IPS-15b (cell line): ENCODE data around the gene FBXL4.

Source experiments
- H3K27me3 ChIP-seq: one replicate; pipeline ENCODE4 v1.6.1; 2013; ENCODE audit warnings: low read length; ENCODE audit not compliant: control insufficient read depth, insufficient read depth
- H3K36me3 ChIP-seq: one replicate; pipeline ENCODE4 v1.6.1; 2013; ENCODE audit warnings: low read length; ENCODE audit not compliant: control insufficient read depth, insufficient read depth
- H3K4me1 ChIP-seq: one replicate; pipeline ENCODE4 v1.6.1; 2013; ENCODE audit warnings: mild to moderate bottlenecking, low read length; ENCODE audit not compliant: control insufficient read depth, insufficient read depth
- H3K4me3 ChIP-seq: one replicate; pipeline ENCODE4 v1.5.1; 2013; ENCODE audit warnings: low read depth, low read length
- H3K9ac ChIP-seq: one replicate; pipeline ENCODE4 v1.6.1; 2013; ENCODE audit warnings: low read depth, mild to moderate bottlenecking, low read length
- H3K9me3 ChIP-seq: one replicate; pipeline ENCODE4 v1.6.1; 2013; ENCODE audit warnings: mild to moderate bottlenecking, low read length; ENCODE audit not compliant: control insufficient read depth, insufficient read depth

Gene FBXL4

DNA sequence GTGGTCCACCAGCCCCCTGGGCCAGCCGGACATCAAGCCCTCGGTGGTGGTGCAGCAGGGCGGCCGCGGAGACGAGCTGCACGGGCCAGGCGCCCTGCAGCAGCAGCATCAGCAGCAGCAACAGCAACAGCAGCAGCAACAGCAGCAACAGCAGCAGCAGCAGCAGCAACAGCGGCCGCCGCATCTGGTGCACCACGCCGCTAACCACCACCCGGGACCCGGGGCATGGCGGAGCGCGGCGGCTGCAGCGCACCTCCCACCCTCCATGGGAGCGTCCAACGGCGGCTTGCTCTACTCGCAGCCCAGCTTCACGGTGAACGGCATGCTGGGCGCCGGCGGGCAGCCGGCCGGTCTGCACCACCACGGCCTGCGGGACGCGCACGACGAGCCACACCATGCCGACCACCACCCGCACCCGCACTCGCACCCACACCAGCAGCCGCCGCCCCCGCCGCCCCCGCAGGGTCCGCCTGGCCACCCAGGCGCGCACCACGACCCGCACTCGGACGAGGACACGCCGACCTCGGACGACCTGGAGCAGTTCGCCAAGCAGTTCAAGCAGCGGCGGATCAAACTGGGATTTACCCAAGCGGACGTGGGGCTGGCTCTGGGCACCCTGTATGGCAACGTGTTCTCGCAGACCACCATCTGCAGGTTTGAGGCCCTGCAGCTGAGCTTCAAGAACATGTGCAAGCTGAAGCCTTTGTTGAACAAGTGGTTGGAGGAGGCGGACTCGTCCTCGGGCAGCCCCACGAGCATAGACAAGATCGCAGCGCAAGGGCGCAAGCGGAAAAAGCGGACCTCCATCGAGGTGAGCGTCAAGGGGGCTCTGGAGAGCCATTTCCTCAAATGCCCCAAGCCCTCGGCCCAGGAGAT lies 112.4 kb downstream of the FBXL4 start:
- Histone ChIP-seq H3K36me3 (no peaks in the 10 kb centered on the region), H3K27me3 (peaks cover 93% of the 10 kb centered on the region), H3K4me3 (peak overlapping the region; percentile 65), H3K9me3 (no peaks in the 10 kb centered on the region), H3K4me1 (peaks cover 11% of the 10 kb centered on the region), H3K9ac (no peak overlapping the region)

DNA sequence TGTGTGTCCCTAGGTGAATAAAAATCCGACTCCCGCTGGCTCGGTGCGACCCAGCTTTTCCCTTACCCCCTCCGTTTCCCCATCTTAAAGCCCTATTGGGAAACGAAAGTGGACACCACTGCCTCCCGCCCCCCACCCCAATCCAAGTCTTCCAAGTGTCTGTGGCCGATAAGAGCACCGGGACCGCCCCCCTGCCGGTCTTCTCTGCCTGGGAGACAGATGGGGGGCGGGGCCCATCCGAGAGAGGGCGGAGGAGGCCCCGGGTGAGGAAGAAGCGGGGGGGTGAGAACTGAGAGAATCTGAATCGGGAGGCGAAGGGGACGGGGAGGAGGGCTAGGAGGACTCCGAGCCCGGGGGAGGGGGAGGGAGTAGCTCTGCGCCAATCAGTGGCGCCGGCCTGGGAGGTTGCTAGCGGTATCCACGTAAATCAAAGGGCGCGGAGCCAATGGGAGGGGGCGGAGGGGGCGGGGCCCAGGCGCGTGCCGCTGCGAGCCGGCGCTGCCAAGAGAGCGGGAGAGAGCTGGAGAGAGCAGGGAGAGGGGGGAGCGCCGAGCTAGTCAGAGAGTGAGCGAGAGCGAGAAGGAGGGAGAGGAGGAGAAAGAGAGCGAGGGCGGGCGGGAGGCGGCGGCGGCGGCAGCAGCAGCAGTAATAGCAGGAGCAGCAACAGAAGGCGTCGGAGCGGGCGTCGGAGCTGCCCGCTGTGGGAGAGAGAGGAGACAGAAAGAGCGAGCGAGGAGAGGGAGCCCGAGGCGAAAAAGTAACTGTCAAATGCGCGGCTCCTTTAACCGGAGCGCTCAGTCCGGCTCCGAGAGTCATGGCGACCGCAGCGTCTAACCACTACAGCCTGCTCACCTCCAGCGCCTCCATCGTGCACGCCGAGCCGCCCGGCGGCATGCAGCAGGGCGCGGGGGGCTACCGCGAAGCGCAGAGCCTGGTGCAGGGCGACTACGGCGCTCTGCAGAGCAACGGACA lies 113.4 kb downstream of the FBXL4 start, which contains the start of gene POU3F2:
Gene POU3F2, plus strand, starts transcription at position 515 of the 972 bp plus-strand sequence. Its CDS starts 300 bp downstream, at position 815.
- Histone ChIP-seq H3K36me3 (no peaks in the 10 kb centered on the region), H3K9ac (no peak within 1 kb of the TSS), H3K4me1 (peaks cover 13% of the 10 kb centered on the region), H3K4me3 (peak within 1 kb of the TSS; percentile 69), H3K27me3 (peaks cover 93% of the 10 kb centered on the region), H3K9me3 (no peaks in the 10 kb centered on the region)

DNA sequence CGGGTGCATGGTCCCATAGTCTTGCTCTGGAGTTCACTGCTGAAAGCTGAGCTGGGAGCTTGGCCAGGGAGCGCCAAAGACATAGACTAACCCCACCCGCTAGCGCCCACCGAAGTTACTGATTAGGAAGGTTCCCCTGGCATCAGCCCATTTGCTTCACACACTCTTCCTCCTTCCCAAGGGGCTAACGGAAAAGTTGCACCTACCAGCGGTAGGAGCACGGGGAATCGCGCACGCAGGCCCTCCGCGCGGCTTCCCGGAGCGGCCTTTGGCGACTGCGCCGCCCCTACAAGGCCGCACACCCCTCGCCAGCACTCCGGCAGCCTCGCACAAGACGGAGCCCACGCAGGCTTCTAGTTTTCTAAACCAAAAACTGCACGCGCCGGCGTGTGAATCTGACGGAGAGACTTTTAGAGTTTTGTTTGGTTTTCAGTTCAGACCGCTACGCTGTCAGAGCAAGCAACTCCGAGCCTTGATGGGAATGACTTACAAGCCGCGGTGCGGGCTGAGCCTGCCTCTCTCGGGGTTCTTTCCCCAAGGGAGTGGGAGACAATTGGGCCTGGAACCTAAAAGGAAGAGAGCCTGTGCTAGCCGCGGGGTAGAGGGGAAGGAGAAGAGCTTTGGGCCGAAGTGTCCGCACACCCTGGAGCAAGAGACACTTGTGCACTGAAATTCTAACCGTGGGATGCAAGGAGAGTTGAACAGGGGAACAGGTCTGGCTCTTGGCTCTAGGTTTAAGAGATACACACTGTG lies 114.3 kb downstream of the FBXL4 start:
- no peaks in the 10 kb centered on the region for H3K36me3 ChIP-seq
- H3K4me1 ChIP-seq = peaks cover 19% of the 10 kb centered on the region
- H3K4me3 ChIP-seq = peak overlapping the region; percentile 69
- H3K9me3 ChIP-seq = no peaks in the 10 kb centered on the region
- H3K27me3 ChIP-seq = peaks cover 93% of the 10 kb centered on the region
- H3K9ac ChIP-seq = no peak overlapping the region

DNA sequence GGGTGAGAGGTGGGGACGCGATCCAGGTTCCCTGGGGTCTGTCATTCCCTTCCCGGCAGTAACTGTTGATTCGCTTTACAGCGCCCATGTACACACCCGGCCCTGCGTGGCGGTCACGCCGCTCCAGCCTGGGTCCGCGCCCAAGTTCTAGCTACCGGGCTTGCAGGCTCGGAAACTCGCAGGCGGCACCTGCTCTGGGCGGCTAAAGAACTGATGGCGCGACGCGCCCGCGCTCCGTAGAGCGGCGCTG lies 114.8 kb downstream of the FBXL4 start:
- Histone ChIP-seq H3K36me3 (no peaks in the 10 kb centered on the region), H3K4me1 (peaks cover 19% of the 10 kb centered on the region), H3K4me3 (peak overlapping the region; percentile 69), H3K27me3 (peaks cover 93% of the 10 kb centered on the region), H3K9me3 (no peaks in the 10 kb centered on the region), H3K9ac (no peak overlapping the region)

DNA sequence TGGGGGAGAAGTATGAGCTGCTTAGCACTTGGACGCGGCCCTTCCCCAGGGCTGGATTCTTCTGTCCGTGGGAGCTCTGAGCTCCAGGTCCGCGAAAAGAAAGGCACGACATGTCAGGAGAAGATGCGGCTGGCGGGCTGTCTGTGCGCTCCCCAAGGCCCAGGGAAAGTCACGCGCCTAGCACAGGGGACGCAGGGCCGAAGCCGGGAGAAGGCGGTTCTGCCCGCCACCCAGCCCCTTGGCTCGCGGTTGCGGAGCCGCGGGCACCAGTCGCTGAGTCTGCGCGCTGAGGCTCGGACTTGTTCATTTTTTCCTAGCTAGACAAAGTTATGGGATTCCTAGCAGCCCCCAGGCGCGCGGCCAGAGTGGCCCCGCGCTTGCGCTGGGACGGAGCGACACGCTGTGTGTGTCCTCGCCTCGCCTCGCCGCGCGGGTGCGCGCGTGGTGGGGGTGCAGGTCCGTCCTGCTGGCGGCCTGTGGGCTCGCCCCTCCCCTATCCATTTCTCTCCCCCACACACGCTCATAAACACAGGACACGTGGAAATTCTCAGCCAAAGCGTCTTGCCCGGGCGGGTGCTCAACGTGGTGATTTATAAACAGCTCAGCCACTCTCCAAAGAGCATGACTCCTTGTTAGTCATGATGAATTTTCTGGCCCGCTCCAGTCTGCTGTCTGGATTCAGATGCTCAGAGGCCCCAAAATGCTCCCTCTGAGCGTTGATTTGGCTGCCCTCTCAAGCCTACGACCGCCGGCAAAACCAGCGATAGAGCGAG lies 115.3 kb downstream of the FBXL4 start:
- Histone ChIP-seq H3K4me3 (peak overlapping the region; percentile 69), H3K9ac (no peak overlapping the region), H3K36me3 (no peaks in the 10 kb centered on the region), H3K9me3 (no peaks in the 10 kb centered on the region), H3K4me1 (peaks cover 21% of the 10 kb centered on the region), H3K27me3 (peaks cover 93% of the 10 kb centered on the region)

DNA sequence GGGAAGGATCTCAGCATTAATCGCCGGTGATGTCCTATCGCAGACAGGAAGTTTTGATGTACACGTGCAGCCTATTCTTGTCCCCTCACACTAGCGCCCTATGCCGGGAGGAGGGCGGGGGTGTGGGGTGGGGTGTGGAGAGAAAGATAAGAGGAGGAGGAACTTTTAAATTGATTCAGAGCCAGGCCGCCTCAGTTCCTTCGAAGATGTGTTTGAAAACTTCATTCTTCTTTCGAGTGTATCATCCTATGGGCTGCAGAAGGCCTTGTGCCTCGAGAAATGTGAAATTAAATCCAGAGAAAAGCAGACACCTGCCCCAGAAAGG lies 115.8 kb downstream of the FBXL4 start:
- no peaks in the 10 kb centered on the region for H3K9me3 ChIP-seq
- H3K4me1 ChIP-seq = peaks cover 16% of the 10 kb centered on the region
- peaks cover 93% of the 10 kb centered on the region for H3K27me3 ChIP-seq
- peak overlapping the region; percentile 69 for H3K4me3 ChIP-seq
- H3K36me3 ChIP-seq = no peaks in the 10 kb centered on the region
- H3K9ac ChIP-seq = no peak overlapping the region

DNA sequence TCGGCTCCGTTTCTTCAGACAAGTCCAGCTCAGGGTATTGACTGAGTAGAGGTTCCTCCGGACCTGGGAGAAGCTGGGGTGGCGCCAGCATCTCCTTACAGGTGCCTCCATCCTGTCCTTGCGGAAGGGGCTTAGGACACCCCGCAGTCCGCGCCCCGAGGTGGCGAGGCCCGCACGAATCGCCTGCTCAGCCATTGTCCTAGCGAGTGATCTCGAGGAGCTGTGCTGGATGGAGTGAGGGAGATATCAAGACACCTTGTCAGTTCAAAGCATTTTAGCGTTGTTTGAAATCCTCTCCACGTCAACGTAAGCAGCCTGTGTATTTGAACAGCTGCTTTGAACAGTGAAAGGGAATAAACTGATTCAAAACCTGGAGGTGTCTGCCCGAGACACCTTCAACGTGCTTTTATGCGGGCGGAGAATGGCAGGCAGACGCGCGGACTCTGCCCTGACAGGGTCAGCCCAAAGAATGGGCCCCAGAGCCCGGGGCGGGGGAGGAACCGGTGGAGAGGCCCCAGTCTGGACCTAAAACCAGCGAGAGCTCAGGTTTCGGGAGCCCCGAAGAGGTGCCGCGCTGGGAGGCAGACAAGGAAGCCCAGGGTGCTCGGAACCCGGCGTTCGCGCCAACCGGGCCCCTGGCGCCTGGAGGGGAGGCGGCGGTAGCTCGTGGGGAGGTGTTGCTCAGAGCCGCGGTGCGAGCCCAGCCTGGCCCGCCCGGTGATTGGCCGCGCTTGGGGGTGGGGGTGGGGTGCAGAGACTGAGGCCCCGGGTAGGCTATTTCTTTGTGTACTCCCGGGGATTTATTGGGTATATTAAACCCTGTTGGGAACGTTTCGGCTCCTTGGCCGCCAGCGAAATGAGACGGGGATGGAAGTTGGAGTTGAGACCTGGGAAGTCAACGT lies 116.4 kb downstream of the FBXL4 start:
- Histone ChIP-seq H3K4me3 (peak overlapping the region; percentile 45), H3K36me3 (no peaks in the 10 kb centered on the region), H3K9ac (no peak overlapping the region), H3K4me1 (peaks cover 14% of the 10 kb centered on the region), H3K9me3 (no peaks in the 10 kb centered on the region), H3K27me3 (peaks cover 93% of the 10 kb centered on the region)

DNA sequence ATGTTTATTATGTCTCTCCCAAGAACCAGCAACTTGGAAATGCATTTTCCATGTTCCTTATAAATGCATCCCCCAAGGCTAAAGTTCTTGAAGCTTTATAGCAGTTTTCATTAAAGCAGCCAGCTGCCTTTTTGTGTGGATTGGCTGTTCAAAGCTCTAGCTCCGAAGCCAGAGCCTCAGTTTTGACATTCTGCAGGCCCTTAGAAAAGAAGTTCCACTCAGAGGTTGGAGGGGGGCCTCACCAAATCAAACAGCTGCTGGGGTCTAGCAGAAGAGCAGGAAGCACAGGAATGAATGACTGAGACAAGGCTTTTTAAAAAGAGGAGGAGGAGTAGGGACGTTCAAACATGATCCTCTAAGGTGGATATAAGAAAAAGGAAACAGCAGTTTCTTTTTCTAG lies 117.6 kb downstream of the FBXL4 start:
- no peak overlapping the region for H3K9ac ChIP-seq
- H3K36me3 ChIP-seq = no peaks in the 10 kb centered on the region
- peaks cover 93% of the 10 kb centered on the region for H3K27me3 ChIP-seq
- no peaks in the 10 kb centered on the region for H3K9me3 ChIP-seq
- H3K4me3 ChIP-seq = peak overlapping the region; percentile 45
- peaks cover 19% of the 10 kb centered on the region for H3K4me1 ChIP-seq

DNA sequence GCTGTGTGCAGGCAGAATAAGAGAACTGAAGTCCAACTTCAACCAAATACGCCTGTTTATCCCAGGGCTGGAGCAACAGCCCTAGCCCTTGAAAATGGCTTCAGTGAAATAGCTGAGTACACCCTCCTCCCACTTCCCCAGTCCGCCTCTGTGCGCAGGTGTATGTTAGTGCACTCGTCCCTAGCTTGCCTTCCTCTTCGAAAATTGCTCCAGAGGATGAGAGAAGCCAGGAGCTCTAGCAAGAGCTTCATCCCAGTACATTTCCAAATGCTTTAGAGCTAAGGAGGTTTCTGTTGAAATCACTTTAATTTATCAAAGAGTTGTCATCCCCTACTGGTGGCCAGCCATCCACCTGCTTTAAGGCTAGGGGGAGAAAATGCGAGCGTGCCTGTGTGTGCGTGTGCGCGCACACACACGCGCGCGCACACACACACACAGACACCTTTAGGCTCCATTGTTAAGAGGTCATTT lies 118.8 kb downstream of the FBXL4 start:
- Histone ChIP-seq H3K27me3 (peaks cover 99% of the 10 kb centered on the region), H3K9ac (no peak overlapping the region), H3K9me3 (no peaks in the 10 kb centered on the region), H3K4me1 (peaks cover 19% of the 10 kb centered on the region), H3K36me3 (no peaks in the 10 kb centered on the region), H3K4me3 (peak overlapping the region; percentile 27)

DNA sequence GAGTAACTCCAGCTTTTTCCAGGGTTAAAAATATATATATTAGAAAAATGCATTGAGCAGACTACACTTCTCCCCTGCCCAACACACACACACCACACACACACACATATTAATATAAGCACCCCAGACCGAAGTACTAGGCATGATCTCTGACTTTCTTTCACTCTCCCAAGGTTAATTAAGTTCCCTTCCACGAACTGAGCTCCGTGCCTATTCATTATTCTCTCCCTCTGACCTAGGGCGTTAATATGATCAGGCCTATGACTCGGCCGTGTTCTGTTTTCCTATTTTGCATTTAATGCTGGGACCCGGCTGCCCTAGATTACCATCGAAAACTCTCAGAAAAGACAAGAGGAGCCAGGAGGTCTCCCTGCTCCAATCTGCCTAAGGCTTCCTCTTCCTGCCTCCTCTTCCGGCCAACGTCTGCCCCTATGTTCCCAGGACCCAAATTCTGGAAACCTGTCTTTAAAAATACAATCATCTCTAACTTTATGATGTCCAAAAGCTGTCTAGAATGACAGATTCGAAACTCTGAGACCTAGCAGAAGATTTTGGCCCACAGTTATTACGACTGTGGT lies 119.4 kb downstream of the FBXL4 start:
- peaks cover 20% of the 10 kb centered on the region for H3K4me1 ChIP-seq
- peaks cover 98% of the 10 kb centered on the region for H3K27me3 ChIP-seq
- H3K9ac ChIP-seq = no peak overlapping the region
- H3K9me3 ChIP-seq = no peaks in the 10 kb centered on the region
- peak overlapping the region; percentile 27 for H3K4me3 ChIP-seq
- no peaks in the 10 kb centered on the region for H3K36me3 ChIP-seq
